ENCODE results near the gene C1QTNF3.
"Not testable (repeated sequence)": the region's sequence is repeated elsewhere in the genome, so short reads cannot be mapped to it uniquely, and the experiment has no call there.

Gene C1QTNF3

GRCh38 chr5:34043099-34043876, at the start of gene C1QTNF3:
C1QTNF3 (minus strand) TSS chr5:34043213; CDS start chr5:34043125, 88 bp downstream.
- no peak for DNase-seq

DNA sequence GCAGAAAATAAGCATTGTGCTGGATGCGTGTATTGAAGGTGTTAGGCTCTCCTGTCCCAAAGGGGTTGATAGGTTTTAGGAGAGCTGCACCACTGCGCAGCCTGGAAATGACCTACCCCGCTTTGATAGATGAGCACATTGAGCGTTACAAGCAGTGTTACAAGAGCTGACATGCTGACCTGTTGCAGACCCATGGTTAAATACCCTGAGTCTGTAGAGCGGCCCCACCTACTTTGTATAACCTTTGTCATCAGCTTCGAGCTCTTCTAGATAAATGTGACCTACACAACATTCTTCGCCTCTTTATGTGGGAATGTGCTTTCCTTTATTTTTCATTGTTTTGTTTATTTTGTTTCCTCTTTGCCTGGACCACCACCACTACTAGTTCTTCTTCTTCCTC, 48.0 kb upstream of the C1QTNF3 start:
- not testable (repeated sequence) for DNase-seq

GRCh38 chr5:34089802-34090201, 46.8 kb upstream of the C1QTNF3 start:
- not testable (repeated sequence) for DNase-seq

GRCh38 chr5:34087728-34088127, 44.7 kb upstream of the C1QTNF3 start:
- DNase-seq, result not testable (repeated sequence)

- not testable (repeated sequence) for DNase-seq
Measured at GRCh38 chr5:34083898-34084297, 40.9 kb upstream of the C1QTNF3 start.

GRCh38 chr5:34079505-34079904, 36.5 kb upstream of the C1QTNF3 start:
- not testable (repeated sequence) for DNase-seq

GRCh38 chr5:34077636-34078035, 34.6 kb upstream of the C1QTNF3 start:
- DNase-seq, result not testable (repeated sequence)

GRCh38 chr5:34076719-34077364, 33.8 kb upstream of the C1QTNF3 start:
- DNase-seq, result not testable (repeated sequence)

GRCh38 chr5:34074472-34074871, 31.5 kb upstream of the C1QTNF3 start:
- DNase-seq, result not testable (repeated sequence)

DNA sequence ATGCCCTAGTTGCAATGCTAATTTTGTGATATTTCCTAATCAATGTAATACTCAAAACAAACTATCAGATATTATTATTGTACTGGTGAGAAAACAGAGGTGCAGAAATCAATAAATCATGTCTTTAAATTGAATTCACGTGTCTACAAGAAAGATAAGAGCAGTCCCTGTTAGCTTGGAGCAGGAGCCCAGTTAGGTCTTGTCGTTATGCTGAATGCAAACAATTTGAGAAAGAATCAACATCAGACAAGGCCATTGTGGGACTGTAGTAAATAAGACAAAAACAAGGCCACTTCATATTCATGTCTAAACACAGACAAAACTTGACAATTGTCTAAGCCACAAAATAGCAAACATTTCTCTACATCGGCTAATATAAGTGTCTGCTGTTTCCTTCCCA, 31.1 kb upstream of the C1QTNF3 start:
- not testable (repeated sequence) for DNase-seq

GRCh38 chr5:34070626-34071025, 27.6 kb upstream of the C1QTNF3 start:
- not testable (repeated sequence) for DNase-seq

DNA sequence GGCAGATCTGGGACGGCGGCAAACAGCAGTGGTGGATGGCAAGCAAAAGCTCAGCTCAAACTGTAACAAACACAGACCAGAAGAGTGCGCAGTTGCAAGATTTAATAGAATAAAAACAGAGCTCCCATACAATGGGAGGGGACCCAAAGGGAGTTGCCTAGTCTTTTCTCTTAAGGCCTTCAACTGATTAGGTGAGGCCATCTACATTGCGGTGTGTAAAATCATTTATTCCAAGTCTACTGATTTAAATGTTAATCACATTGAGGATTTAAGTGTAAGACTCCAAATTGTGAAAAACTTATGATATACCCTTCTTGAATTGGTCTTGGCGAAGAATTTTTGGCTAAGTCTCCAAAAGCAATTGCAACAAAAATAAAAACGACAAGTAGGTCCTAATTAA, 21.6 kb upstream of the C1QTNF3 start:
- no peak for DNase-seq

- no peak for DNase-seq
Measured at GRCh38 chr5:34062419-34062818, 19.4 kb upstream of the C1QTNF3 start.

DNA sequence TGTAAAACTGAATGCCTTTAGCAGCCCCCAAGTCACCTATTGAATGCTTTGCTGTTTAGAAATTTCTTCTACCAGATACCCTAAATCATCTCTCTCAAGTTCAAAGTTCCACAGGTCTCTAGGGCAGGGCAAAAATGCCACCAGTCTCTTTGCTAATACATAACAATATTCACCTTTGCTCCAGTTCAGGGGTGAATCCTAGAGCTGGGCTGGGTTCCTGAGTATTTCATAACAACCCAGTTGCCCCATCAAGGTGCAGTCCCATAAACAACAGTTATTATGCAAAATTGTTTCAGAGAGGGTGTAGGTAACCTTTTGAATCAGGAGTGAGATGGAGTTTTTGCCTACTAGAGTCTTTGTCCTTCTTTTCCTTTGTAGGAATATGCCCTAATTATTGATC, 19.0 kb upstream of the C1QTNF3 start:
- no peak for DNase-seq

- no peak for DNase-seq
Measured at GRCh38 chr5:34059977-34060376, 17.0 kb upstream of the C1QTNF3 start.

GRCh38 chr5:34058532-34058931, 15.5 kb upstream of the C1QTNF3 start:
- DNase-seq, result no peak

- no peak for DNase-seq
Measured at GRCh38 chr5:34057569-34057968, 14.6 kb upstream of the C1QTNF3 start.

GRCh38 chr5:34057118-34057517, 14.1 kb upstream of the C1QTNF3 start:
- no peak for DNase-seq

DNA sequence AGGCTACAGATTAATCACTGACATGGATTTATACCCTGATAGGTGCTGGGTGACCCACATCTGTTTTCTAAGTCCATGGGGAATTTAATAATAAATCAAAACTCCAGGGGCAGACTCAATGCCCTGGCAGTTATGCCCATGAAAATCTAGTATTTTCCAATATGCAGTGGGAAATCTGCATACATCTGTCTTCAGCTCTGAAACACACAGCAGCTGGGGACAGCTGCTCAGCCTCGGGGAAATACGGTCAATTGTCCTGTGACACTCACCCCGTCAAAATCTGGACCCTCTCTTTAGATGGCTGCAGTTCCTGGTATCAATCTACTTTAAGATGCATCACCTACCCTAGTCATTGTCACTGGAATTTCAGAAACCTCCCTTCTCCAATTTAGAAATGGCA, 12.7 kb upstream of the C1QTNF3 start:
- no peak for DNase-seq

DNA sequence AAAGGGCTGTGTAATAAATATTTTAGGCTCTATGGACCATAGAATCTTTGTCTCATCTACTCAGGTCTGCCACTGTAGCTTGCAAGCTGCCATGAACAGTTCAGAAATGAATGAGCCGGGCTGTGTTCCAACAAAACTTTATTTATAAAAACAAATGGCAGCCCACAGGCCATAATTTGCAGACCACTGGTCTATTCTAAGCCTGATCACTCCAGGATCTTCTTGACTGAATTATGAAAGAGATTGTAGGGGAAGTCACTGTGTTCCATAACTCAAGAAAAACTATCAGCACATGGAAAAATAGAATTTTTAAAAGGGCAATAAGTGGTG, 11.4 kb upstream of the C1QTNF3 start:
- no peak for DNase-seq

GRCh38 chr5:34053571-34054399, 10.8 kb upstream of the C1QTNF3 start:
- no peak for DNase-seq

DNA sequence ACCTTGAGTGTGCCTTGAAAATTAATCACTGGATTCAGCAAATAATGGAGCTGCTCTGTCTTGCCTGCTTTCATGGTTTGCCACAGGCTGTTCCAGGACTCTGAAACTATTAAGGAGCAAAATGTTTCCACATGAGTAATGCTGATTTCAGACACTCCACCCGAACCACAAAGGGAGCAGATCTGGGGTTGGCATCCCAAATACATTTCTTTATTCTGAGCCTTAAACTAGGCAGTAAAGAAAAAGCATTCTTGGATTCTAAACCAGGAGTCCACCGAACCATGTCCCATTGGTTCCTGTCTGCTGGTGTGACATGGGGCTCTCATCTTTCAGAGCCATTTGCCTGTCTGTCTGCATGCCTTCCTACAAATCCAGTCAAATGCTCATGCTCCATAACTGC, 10.1 kb upstream of the C1QTNF3 start:
- no peak for DNase-seq

DNA sequence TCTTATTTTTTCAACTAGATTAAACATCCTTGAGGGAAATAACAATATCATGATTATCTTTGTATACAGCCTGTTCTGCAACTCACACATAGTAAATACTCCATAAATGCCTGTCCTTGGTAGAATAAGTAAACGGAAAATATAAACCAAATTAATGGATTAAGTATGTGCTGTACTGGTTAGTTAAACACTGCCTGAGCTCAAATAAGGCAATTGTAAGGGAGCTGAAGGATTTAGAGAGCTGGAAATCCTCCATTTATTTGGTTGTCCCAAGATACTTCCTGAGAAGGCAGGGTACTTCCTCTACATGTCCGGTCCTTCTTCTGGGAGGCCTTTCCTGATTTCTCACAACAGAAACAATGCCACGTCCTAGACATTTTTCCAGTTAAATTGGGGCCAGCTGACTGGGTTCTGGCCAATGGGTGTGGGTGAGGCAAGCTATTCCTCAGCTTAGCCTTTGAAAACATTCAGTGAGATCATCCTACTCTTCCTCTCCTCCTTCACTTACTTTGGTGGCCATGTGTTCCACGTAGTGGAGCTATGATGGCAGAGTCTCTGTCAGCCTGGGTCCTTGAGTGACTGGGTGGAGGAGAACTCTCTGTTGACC, 8.5 kb upstream of the C1QTNF3 start:
- no peak for DNase-seq
